ENCODE data around the gene NR1I3. TPM values are rescaled to one million over a fixed set of nuclear protein-coding genes. Genes with fewer than 3 reads are reported as not detected.

NR1I3 gene, protein sequence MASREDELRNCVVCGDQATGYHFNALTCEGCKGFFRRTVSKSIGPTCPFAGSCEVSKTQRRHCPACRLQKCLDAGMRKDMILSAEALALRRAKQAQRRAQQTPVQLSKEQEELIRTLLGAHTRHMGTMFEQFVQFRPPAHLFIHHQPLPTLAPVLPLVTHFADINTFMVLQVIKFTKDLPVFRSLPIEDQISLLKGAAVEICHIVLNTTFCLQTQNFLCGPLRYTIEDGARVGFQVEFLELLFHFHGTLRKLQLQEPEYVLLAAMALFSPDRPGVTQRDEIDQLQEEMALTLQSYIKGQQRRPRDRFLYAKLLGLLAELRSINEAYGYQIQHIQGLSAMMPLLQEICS
- 0.23 TPM for total RNA-seq

DNA sequence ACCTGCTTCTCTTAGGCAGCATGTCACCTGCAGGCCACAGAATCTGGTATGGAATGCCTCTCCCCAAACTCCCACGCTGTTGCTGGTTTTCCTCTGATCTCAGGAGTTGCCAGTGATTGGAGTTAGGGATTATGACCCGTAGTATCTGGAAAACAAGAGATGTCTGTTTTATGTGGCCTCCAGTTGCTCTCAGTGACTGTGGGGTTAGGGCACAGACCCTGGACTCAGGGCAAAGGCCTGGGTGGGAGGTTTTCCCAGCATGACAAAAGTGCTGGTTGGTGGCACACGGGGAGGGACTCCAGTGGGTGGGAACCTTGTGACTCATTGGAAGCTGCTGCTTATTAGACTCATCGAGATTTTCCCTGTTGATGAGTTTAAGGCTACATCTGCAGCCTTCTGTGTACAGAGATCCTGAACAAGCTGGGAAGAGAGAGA, at the start of gene NR1I3:
TSS of gene NR1I3 (minus strand) at position 165 of the 435 bp plus-strand sequence. CDS start 1,638 bp downstream, outside the sequence.

GRCh38 chr1:161258439-161259344, 20.7 kb upstream of the NR1I3 start, which contains the start of gene PCP4L1:
TSS of gene PCP4L1 (plus strand) at chr1:161258745. CDS start at chr1:161258975, 230 bp downstream.

GRCh38 chr1:161225534-161226319, 12.3 kb downstream of the NR1I3 start, which contains the start of gene TOMM40L:
TSS of gene TOMM40L (plus strand) at chr1:161226060. CDS start at chr1:161226490, 430 bp downstream.

DNA sequence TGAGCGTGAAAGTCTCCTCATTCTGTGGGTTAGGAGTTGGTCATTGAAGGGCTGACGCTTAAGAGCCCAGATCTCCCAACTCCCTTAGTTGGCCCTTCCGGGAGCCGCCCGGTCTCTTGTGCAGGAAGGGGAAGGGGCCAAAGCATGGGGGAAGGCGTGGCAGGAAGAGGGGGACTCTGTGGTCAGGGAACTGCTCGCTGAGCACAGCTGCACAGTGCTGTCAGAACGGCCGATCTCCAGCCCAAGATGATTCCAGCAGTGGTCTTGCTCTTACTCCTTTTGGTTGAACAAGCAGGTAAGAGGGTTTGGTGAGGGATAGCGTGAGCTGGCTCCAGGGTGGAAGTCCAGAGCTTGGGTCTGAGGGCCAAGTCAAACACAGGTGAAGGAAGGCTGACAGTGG, 22.9 kb downstream of the NR1I3 start, which contains the start of gene FCER1G:
TSS of gene FCER1G (plus strand) at position 220 of the 400 bp plus-strand sequence. CDS start at position 247, 27 bp downstream.

DNA sequence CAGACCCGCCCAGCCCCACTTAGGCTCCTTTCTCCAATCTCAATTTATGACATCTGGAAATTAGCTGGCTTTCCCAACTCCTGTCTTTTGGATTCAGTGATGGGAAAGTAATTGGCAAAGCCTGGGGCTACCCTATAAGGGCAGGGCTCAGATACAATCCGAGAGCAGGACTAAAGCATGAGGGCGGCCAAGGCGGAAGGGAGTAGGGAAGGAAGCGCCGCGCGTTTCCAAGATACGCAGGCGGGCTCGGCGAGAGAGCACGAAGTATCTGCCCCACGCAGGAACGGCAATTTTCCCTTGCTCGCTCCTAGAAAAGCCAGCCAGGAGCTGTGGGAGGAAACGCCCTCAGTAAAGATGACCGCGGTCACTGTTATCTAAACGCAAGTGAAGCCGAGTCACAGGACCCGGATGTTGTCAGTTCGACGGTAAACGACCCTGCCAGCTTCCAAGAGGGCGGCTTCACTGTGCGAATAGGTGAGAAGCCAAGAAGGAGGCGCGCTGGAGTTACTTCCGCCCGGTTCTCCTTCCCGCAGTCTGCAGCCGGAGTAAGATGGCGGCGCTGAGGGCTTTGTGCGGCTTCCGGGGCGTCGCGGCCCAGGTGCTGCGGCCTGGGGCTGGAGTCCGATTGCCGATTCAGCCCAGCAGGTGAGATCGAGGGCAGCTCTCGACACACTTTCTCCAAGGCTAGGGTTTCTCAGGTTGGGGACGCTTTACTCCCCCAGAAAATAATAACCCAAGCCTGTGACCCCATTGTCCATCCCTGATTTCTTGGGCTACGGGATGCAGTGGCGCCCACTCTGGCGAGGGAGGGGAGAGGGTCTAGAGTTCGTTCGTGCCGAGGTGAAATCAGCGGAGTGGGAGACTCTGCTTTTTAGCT, 35.9 kb downstream of the NR1I3 start, which contains the start of gene NDUFS2:
TSS of gene NDUFS2 (plus strand) at position 532 of the 877 bp plus-strand sequence. CDS start at position 551, 19 bp downstream.

DNA sequence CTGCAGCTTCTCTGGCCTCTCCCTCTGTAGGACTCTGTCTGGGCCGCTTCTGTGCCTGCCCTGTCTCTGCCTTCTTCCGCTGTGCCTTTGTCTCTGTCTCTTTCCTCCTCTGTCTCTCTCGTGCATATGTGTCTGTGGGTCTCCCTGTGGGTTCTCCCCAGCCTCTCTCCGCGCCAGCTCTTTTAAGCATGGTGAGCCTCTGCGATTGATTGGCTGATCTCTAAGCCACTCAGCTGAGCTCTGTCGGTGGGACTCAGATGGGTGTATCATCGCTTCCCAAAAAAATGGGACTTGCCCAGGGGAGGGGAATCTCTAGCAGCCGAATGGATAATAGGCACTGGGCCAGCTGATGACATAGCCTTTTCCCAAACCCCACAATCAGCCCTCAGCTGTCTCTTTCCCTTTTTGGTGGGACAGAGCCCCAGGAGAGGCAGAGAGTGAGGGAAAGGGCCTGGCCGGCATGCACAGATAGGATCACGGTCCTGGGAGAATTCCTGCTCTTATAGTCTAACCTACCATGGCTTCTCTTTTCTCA, 39.0 kb downstream of the NR1I3 start, which contains the start of gene ADAMTS4:
TSS of gene ADAMTS4 (minus strand) at position 158 of the 535 bp plus-strand sequence. CDS start 427 bp downstream, outside the sequence.

Other genes starting within 250 kb of the NR1I3 start
- gene F11R, start 217.1 kb downstream of the NR1I3 start, total RNA-seq, result 96.5 TPM
- gene TSTD1, start 199.2 kb downstream of the NR1I3 start, total RNA-seq, result 56.5 TPM
- gene USF1, start 192.2 kb downstream of the NR1I3 start, total RNA-seq, result 63.2 TPM
- 5.5 TPM for gene ARHGAP30, start 168.3 kb downstream of the NR1I3 start, total RNA-seq
- 6.3 TPM for gene NECTIN4, start 148.6 kb downstream of the NR1I3 start, total RNA-seq
- gene KLHDC9, start 139.8 kb downstream of the NR1I3 start, total RNA-seq, result 10.7 TPM
- gene PFDN2, start 120.2 kb downstream of the NR1I3 start, total RNA-seq, result 16.2 TPM
- 43.4 TPM for gene NIT1, start 120.1 kb downstream of the NR1I3 start, total RNA-seq
- gene DEDD, start 105.5 kb downstream of the NR1I3 start, total RNA-seq, result 22.9 TPM
- 58.5 TPM for gene UFC1, start 84.2 kb downstream of the NR1I3 start, total RNA-seq
- gene USP21, start 78.7 kb downstream of the NR1I3 start, total RNA-seq, result 27.8 TPM
- 26.1 TPM for gene PPOX, start 71.8 kb downstream of the NR1I3 start, total RNA-seq
- 40.8 TPM for gene B4GALT3, start 60.7 kb downstream of the NR1I3 start, total RNA-seq
- gene ADAMTS4, start 39.1 kb downstream of the NR1I3 start, total RNA-seq, result 1.3 TPM
- gene NDUFS2, start 35.8 kb downstream of the NR1I3 start, total RNA-seq, result 161 TPM
- gene FCER1G, start 22.9 kb downstream of the NR1I3 start, total RNA-seq, result 21.9 TPM
- 0.70 TPM for gene APOA2, start 14.6 kb downstream of the NR1I3 start, total RNA-seq
- gene TOMM40L, start 12.1 kb downstream of the NR1I3 start, total RNA-seq, result 13.1 TPM
- 1.3 TPM for gene PCP4L1, start 20.5 kb upstream of the NR1I3 start, total RNA-seq
- 8.2 TPM for gene MPZ, start 71.8 kb upstream of the NR1I3 start, total RNA-seq
- gene SDHC, start 76.2 kb upstream of the NR1I3 start, total RNA-seq, result 104 TPM
- 0.82 TPM for gene CFAP126, start 129.7 kb upstream of the NR1I3 start, total RNA-seq

All from metanephros (tissue), 1 donor.